ENCODE results near the gene USP24.

Gene USP24

GRCh38 chr1:55155522-55155921 is 59.6 kb downstream of the USP24 start:
- DNase-seq (ENCODE audit: low read depth), result no peak

DNA sequence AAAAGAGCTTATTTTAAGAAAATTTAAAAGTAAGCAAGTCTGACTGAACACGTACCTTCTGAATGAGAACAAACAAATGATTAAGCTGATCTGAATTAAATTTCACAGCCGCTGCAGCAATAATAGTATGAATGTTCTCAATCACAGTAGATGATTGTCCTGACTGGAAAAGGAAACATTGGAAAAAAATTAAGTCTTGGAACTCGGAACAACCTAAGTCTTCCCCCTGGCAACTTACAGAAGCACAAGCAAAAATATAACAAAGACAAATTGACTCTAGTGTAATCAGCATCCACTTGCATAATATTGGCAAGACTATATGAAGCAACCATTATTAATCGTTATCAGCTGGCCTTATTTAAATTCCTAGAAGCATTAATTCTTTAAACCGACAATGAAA is 60.5 kb downstream of the USP24 start:
- H3K4me3 ChIP-seq (ENCODE audit: low read depth, low read length), result no peak overlapping the region
- TF ChIP-seq, protein P1, sequence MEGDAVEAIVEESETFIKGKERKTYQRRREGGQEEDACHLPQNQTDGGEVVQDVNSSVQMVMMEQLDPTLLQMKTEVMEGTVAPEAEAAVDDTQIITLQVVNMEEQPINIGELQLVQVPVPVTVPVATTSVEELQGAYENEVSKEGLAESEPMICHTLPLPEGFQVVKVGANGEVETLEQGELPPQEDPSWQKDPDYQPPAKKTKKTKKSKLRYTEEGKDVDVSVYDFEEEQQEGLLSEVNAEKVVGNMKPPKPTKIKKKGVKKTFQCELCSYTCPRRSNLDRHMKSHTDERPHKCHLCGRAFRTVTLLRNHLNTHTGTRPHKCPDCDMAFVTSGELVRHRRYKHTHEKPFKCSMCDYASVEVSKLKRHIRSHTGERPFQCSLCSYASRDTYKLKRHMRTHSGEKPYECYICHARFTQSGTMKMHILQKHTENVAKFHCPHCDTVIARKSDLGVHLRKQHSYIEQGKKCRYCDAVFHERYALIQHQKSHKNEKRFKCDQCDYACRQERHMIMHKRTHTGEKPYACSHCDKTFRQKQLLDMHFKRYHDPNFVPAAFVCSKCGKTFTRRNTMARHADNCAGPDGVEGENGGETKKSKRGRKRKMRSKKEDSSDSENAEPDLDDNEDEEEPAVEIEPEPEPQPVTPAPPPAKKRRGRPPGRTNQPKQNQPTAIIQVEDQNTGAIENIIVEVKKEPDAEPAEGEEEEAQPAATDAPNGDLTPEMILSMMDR (IDR thresholded peaks at IDR 0.05; ENCODE audit: low read depth, low read length, missing control alignments), result no peak
- DNase-seq (ENCODE audit: low read depth), result no peak

More at GRCh38 chr1:55155522-55155921, 59.6 kb downstream of the USP24 start:
- TF ChIP-seq, protein P1 (IDR thresholded peaks at IDR 0.05; ENCODE audit: low read depth, low read length, missing control alignments), result no peak
- no peak overlapping the region for H3K4me3 ChIP-seq (ENCODE audit: low read depth, low read length)

DNA sequence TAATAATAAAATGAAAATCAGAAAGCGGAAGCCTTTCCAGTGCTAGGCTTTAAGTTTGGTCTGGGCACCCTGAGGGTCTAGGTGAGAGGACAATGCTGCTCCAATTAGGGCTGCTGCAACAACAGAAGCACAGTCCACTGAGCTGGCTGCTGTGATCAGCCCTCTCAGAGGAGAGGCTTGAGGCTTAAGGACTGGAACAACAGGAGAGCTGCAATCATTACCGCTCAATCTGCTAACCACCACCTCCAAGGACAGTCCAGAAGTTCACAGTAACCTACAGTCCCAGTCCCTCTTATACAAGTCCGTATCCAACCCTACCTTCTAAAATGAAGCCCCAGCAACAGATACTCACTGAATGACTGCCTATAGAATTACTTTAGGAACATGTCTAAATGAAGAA is 62.1 kb downstream of the USP24 start:
- TF ChIP-seq, protein P1 (IDR thresholded peaks at IDR 0.05; ENCODE audit: low read depth, low read length, missing control alignments), result no peak
- DNase-seq (ENCODE audit: low read depth), result no peak
- H3K4me3 ChIP-seq (ENCODE audit: low read depth, low read length), result no peak overlapping the region

GRCh38 chr1:55150880-55151588 is 64.1 kb downstream of the USP24 start:
- DNase-seq (ENCODE audit: low read depth), result no peak
- TF ChIP-seq, protein P1 (IDR thresholded peaks at IDR 0.05; ENCODE audit: low read depth, low read length, missing control alignments), result no peak
- H3K4me3 ChIP-seq (ENCODE audit: low read depth, low read length), result no peak overlapping the region

- DNase-seq (ENCODE audit: low read depth), result no peak
- no peak overlapping the region for H3K4me3 ChIP-seq (ENCODE audit: low read depth, low read length)
- TF ChIP-seq, protein P1 (IDR thresholded peaks at IDR 0.05; ENCODE audit: low read depth, low read length, missing control alignments), result no peak
These were observed 66.5 kb downstream of the USP24 start for GRCh38 chr1:55148676-55149075.

DNA sequence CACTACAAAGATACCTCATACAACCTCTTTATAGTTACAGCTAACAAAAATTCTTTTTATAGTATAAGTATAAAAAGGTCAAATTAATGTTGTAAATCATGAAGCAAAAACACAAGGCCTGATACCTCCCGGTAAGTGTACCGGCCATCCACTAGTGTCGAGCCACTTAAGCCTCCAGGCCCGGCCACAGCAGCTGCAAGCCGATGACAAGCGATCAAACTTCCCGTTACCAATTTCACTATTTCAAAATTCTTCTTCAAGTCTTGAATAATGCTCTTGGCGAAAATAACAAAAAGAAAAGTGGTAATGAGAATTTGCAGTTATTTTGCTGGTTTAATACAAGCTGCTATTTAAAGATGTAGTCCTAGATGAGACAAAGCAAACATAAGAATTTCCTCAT is 67.6 kb downstream of the USP24 start:
- DNase-seq (ENCODE audit: low read depth), result no peak
- no peak overlapping the region for H3K4me3 ChIP-seq (ENCODE audit: low read depth, low read length)
- TF ChIP-seq, protein P1 (IDR thresholded peaks at IDR 0.05; ENCODE audit: low read depth, low read length, missing control alignments), result no peak

GRCh38 chr1:55146781-55147180 is 68.4 kb downstream of the USP24 start:
- TF ChIP-seq, protein P1 (IDR thresholded peaks at IDR 0.05; ENCODE audit: low read depth, low read length, missing control alignments), result no peak
- no peak overlapping the region for H3K4me3 ChIP-seq (ENCODE audit: low read depth, low read length)
- no peak for DNase-seq (ENCODE audit: low read depth)

Data from GM12864 (cell line).